Activated B cell treated with CpG ODN at 0.5 μM for 24 hours (primary cell): Measurements from ENCODE around the gene CAPRIN2. TPM values are rescaled to one million over a fixed set of nuclear protein-coding genes. Genes with fewer than 3 reads are reported as not detected.

Experiments
- ATAC-seq: fragments of 200-7000 bp; cut with Tn5 transposase; one replicate; pipeline ENCODE4 v1.10.0; 2021; ENCODE audit warnings: low read depth, mild to moderate bottlenecking, moderate library complexity
- CTCF ChIA-PET: fragments of 350-600 bp; sonication (Branson Sonifier 250); formaldehyde crosslinking; loops from one replicate; lab custom pipeline; 2021; ENCODE audit warnings: antibody characterized with exemption; lab: Charles Lee
- POLR2A ChIA-PET: fragments of 350-600 bp; sonication (Branson Sonifier 250); formaldehyde crosslinking; loops from one replicate; lab custom pipeline; 2021; ENCODE audit warnings: antibody characterized with exemption; lab: Charles Lee
- DNase-seq: peaks from one replicate; pipeline ENCODE4 v3.0.0; 2022
- H3K27ac Mint-ChIP-seq: one replicate; pipeline ENCODE4 v1.8.0; 2020; ENCODE audit warnings: mixed read lengths
- H3K27me3 Mint-ChIP-seq: one replicate; pipeline ENCODE4 v1.8.0; 2021; ENCODE audit warnings: mixed read lengths
- H3K36me3 Mint-ChIP-seq: one replicate; pipeline ENCODE4 v1.8.0; 2021; ENCODE audit warnings: low read depth, mixed read lengths
- H3K4me1 Mint-ChIP-seq: one replicate; pipeline ENCODE4 v1.8.0; 2021; ENCODE audit warnings: mixed read lengths
- H3K4me3 Mint-ChIP-seq: one replicate; pipeline ENCODE4 v1.8.0; 2020; ENCODE audit warnings: mild to moderate bottlenecking, mixed read lengths
- H3K9me3 Mint-ChIP-seq: one replicate; pipeline ENCODE4 v1.8.0; 2020; ENCODE audit warnings: mixed read lengths
- intact Hi-C: fragments of 100-400 bp; cut with micrococcal nuclease; formaldehyde crosslinking; loops from one replicate; pipeline ENCODE4 v1.15.1; 2024
- total RNA-seq: library from RNA; stranded (reverse); gene quantifications from 2 replicates; pipeline ENCODE4 v1.2.3, GENCODE V29; 2022
- TF ChIP-seq, protein P1 (sequence below): fragments of 200-600 bp; IDR thresholded peaks from one replicate; pipeline ENCODE4 v1.8.0; 2022; ENCODE audit warnings: antibody characterized with exemption, mild to moderate bottlenecking

Gene CAPRIN2
- total RNA-seq, 1 donor from 2014 or later: 17.5 TPM

DNA sequence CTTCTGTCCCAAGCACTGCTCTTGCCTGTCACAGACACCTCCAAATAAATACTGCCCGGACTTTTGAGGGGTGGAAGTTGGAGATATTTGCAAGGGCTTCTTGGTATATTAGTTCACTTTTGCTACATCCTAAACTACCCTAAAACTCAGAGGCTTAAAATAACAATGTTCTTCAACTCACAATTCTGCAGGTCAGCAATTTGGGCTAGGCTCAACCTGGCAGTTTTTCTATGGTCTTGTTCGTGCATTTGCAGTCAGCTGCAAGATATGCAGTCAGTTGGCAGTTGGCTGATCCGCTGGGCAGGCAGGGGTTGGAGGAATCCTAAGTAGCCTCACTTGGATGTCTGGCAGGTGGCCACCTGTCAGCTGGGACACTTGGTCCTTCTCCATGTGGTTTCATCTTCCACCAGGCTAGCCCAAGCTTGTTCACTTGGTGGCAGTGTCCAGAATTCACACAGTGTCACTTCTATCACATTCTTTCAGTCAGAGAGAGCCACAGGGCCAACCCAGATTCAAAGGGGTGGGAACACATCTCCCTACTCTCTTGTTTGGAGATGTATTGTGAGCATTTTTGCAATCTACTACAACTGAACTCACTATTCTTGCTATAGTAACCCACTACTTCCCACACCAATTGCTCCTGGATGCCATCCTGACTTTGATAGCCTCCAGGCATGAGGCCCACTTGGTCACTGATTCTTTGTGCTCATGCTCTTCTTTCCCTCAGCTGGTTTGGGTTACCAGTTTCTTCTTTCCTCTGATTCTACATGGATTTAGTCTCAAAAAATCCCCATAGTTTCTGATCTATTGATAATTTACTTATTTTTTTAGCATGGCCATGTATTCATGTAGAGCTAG lies 27.8 kb upstream of the CAPRIN2 start:
- Mint-ChIP-seq H3K36me3 (no peaks in the 10 kb centered on the region), H3K27ac (no peak overlapping the region), H3K9me3 (peaks cover 2% of the 10 kb centered on the region), H3K4me3 (no peak overlapping the region), H3K4me1 (no peaks in the 10 kb centered on the region), H3K27me3 (peaks cover 31% of the 10 kb centered on the region)
- DNase-seq (no peak), ATAC-seq (no peak)
- TF ChIP-seq, protein P1, sequence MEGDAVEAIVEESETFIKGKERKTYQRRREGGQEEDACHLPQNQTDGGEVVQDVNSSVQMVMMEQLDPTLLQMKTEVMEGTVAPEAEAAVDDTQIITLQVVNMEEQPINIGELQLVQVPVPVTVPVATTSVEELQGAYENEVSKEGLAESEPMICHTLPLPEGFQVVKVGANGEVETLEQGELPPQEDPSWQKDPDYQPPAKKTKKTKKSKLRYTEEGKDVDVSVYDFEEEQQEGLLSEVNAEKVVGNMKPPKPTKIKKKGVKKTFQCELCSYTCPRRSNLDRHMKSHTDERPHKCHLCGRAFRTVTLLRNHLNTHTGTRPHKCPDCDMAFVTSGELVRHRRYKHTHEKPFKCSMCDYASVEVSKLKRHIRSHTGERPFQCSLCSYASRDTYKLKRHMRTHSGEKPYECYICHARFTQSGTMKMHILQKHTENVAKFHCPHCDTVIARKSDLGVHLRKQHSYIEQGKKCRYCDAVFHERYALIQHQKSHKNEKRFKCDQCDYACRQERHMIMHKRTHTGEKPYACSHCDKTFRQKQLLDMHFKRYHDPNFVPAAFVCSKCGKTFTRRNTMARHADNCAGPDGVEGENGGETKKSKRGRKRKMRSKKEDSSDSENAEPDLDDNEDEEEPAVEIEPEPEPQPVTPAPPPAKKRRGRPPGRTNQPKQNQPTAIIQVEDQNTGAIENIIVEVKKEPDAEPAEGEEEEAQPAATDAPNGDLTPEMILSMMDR: no peak
- POLR2A ChIA-PET: no interaction called here
- intact Hi-C loops: no loop called here
- CTCF ChIA-PET: no interaction called here

DNA sequence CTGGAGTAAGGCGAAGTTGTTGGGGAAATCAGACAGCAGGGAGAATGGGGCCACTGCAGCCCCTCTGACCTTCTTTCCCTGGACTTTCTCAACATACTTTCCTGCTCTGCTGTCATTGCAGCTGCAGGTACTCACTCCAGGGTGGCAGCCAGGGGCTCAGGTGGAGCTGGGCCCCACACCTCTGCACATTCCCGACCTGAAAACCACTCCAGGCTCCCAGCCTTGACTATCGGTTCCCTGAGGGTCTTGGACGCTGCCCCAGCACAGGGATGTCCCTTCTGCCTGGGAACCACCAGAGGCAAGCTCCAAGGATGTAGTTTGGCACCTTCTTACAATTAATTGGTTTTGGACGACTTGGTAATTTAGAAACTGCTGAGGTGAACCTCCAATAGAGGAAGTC lies 24.8 kb upstream of the CAPRIN2 start:
- Mint-ChIP-seq H3K27me3 (peaks cover 16% of the 10 kb centered on the region), H3K4me3 (no peak overlapping the region), H3K4me1 (no peaks in the 10 kb centered on the region), H3K9me3 (peaks cover 8% of the 10 kb centered on the region), H3K27ac (no peak overlapping the region), H3K36me3 (no peaks in the 10 kb centered on the region)
- DNase-seq: no peak
- ChIA-PET POLR2A (no interaction called here), CTCF (no interaction called here)
- intact Hi-C loops: no loop called here
- TF ChIP-seq, protein P1: no peak
- no peak for ATAC-seq

DNA sequence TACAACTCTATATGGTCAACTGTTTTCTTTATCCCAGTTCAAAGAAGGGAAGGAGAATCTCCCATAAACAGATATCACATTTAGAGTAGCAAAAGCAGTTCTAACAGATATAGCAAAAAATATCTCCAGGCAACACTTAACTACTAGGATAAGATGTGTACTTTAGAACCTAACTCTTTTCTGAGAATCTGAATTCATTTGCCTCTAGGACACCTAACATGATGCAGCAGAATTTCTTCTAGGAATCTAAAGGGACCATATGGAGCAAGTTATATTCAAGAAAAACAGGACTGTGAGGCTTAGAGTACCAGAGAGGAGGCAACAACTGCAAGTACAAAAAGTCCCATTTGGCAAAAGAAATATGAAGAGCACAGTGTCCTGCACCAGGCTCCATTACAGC lies 24.4 kb upstream of the CAPRIN2 start:
- ChIA-PET CTCF (no interaction called here), POLR2A (no interaction called here)
- Mint-ChIP-seq H3K4me1 (no peaks in the 10 kb centered on the region), H3K27ac (no peak overlapping the region), H3K27me3 (peaks cover 12% of the 10 kb centered on the region), H3K4me3 (no peak overlapping the region), H3K36me3 (no peaks in the 10 kb centered on the region), H3K9me3 (peaks cover 8% of the 10 kb centered on the region)
- TF ChIP-seq, protein P1: no peak
- ATAC-seq (no peak), DNase-seq (no peak)
- intact Hi-C loops: no loop called here

DNA sequence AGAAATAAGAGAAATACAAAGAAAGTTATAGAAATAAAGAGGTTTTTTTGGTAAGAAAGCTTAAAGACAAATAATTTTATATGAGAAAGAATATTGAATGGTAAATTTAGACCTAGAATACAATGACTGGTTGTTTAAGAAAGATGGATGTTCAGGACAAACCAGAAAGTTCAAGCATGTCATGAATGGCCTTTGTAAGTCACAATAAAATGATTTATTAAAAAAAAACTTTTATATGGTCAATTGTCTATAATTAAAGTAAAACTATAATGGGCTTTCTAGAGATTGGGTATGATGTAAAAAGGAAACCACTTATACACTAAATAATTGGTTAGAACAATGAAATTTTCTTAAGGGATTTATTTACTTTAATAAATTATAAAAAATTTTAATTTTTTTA lies 19.8 kb upstream of the CAPRIN2 start:
- DNase-seq (no peak), ATAC-seq (no peak)
- no peak overlapping the region for H3K27ac Mint-ChIP-seq
- H3K4me3 Mint-ChIP-seq: no peak overlapping the region
- no peaks in the 10 kb centered on the region for H3K36me3 Mint-ChIP-seq
- peaks cover 11% of the 10 kb centered on the region for H3K27me3 Mint-ChIP-seq
- ChIA-PET POLR2A (no interaction called here), CTCF (no interaction called here)
- no peaks in the 10 kb centered on the region for H3K4me1 Mint-ChIP-seq
- TF ChIP-seq, protein P1: no peak
- H3K9me3 Mint-ChIP-seq: peaks cover 8% of the 10 kb centered on the region
- intact Hi-C loops: no loop called here

DNA sequence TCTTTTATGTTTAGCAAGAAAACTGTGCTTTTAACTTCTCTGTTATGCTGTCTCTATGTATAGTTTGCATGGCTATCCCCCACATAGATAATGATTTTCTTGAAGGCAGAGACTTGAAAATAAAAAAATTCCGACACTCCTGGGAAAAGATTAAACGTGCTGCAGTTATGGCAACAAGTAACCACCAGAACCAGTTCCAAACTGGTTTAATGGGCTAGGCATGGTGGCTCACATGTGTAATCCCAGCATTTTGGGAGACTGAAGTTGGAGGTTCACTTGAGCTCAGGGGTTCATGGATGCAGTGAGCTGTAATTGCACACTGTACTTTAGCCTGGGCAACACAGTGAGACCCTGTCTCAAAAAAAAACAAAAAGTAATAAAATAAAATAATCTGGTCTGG lies 15.1 kb upstream of the CAPRIN2 start:
- H3K27ac Mint-ChIP-seq: no peak overlapping the region
- peaks cover 2% of the 10 kb centered on the region for H3K27me3 Mint-ChIP-seq
- H3K36me3 Mint-ChIP-seq: no peaks in the 10 kb centered on the region
- ATAC-seq (no peak), DNase-seq (no peak)
- no peaks in the 10 kb centered on the region for H3K4me1 Mint-ChIP-seq
- ChIA-PET POLR2A (no interaction called here), CTCF (no interaction called here)
- H3K9me3 Mint-ChIP-seq: no peaks in the 10 kb centered on the region
- TF ChIP-seq, protein P1: no peak
- no peak overlapping the region for H3K4me3 Mint-ChIP-seq
- intact Hi-C loops: no loop called here
